Liver (tissue), 9 donors: ENCODE data around the gene CA10. TPM values are rescaled to one million over a fixed set of nuclear protein-coding genes. Genes with fewer than 3 reads are reported as not detected.

Experiments
- DNase-seq: peaks from one replicate; pipeline ENCODE4 v3.0.0-alpha.2; 2017; ENCODE audit warnings: low spot score
- H3K27ac ChIP-seq, 2 donors: one replicate each; pipeline ENCODE4 v1.7.0; 2013; ENCODE audit warnings: inconsistent platforms in 2 of 2, low read length in 2 of 2, control low read depth in 1 of 2, low read depth in 1 of 2, mild to moderate bottlenecking in 1 of 2
- H3K27me3 ChIP-seq, 4 donors: one replicate each; pipeline versions ENCODE4 v1.6.1 to v1.7.0; 2013; ENCODE audit warnings: low read length in 3 of 4, inconsistent platforms in 1 of 4, mild to moderate bottlenecking in 1 of 4, moderate library complexity in 1 of 4; ENCODE audit not compliant: control insufficient read depth in 4 of 4, insufficient read depth in 4 of 4
- H3K36me3 ChIP-seq, 4 donors: one replicate each; pipeline versions ENCODE4 v1.6.1 to v1.7.0; 2013; ENCODE audit warnings: low read length in 3 of 4, mild to moderate bottlenecking in 3 of 4, low read depth in 1 of 4, moderate library complexity in 1 of 4; ENCODE audit not compliant: control insufficient read depth in 4 of 4, insufficient read depth in 3 of 4
- H3K4me1 ChIP-seq, 4 donors: one replicate each; pipeline versions ENCODE4 v1.6.1 to v1.7.0; 2013; ENCODE audit warnings: low read length in 3 of 4, mild to moderate bottlenecking in 3 of 4, moderate library complexity in 1 of 4; ENCODE audit not compliant: control insufficient read depth in 4 of 4, insufficient read depth in 4 of 4
- H3K4me3 ChIP-seq, 3 donors: one replicate each; pipeline versions ENCODE4 v1.6.1 to v1.7.0; 2013; ENCODE audit warnings: low read length in 3 of 3, control low read depth in 1 of 3, low read depth in 1 of 3, mild to moderate bottlenecking in 1 of 3
- H3K9ac ChIP-seq, 2 donors: one replicate each; pipeline ENCODE4 v1.7.0; 2013; ENCODE audit warnings: low read length in 2 of 2, mild to moderate bottlenecking in 2 of 2, moderate library complexity in 2 of 2, control low read depth in 1 of 2, low read depth in 1 of 2
- H3K9me3 ChIP-seq, 4 donors: one replicate each; pipeline versions ENCODE4 v1.6.1 to v1.7.0; 2013; ENCODE audit warnings: low read length in 3 of 4; ENCODE audit not compliant: control insufficient read depth in 4 of 4
- ATF3 ChIP-seq: IDR thresholded peaks from 2 replicates; pipeline ENCODE4 v1.6.1; 2016; ENCODE audit warnings: antibody characterized with exemption
- CTCF ChIP-seq: fragments of 150-350 bp; IDR thresholded peaks from 2 replicates; pipeline ENCODE4 v1.5.1; 2017; ENCODE audit warnings: improper control_type of control experiment, low read depth, low read length; ENCODE audit not compliant: missing input control
- FOXA1 ChIP-seq: IDR thresholded peaks from 2 replicates; pipeline ENCODE4 v1.6.1; 2016; ENCODE audit warnings: antibody characterized with exemption
- FOXA2 ChIP-seq: IDR thresholded peaks from 2 replicates; pipeline ENCODE4 v1.6.1; 2016; ENCODE audit warnings: antibody characterized with exemption
- HNF4A ChIP-seq, 2 donors: conservative IDR thresholded peaks; 2 replicates each; pipeline ENCODE4 v1.6.1; 2016; ENCODE audit warnings: antibody characterized with exemption in 2 of 2, mild to moderate bottlenecking in 2 of 2
- HNF4G ChIP-seq: IDR thresholded peaks from 2 replicates; pipeline ENCODE4 v1.6.1; 2016; ENCODE audit warnings: antibody characterized with exemption
- JUND ChIP-seq, 2 donors: IDR thresholded peaks; 2 replicates each; pipeline ENCODE4 v1.6.1; 2016; ENCODE audit warnings: antibody characterized with exemption in 2 of 2
- NR2F2 ChIP-seq: IDR thresholded peaks from 2 replicates; pipeline ENCODE4 v1.6.1; 2016; ENCODE audit warnings: antibody characterized with exemption
- RAD21 ChIP-seq, 2 donors: IDR thresholded peaks; 2 replicates each; pipeline ENCODE4 v1.6.1; 2016; ENCODE audit warnings: antibody characterized with exemption in 2 of 2, mild to moderate bottlenecking in 2 of 2
- REST ChIP-seq: IDR thresholded peaks from 2 replicates; pipeline ENCODE4 v1.6.1; 2016; ENCODE audit warnings: antibody characterized with exemption, mild to moderate bottlenecking
- RXRA ChIP-seq, 2 donors: IDR thresholded peaks; 2 replicates each; pipeline ENCODE4 v1.6.1; 2017 to 2018; ENCODE audit warnings: antibody characterized with exemption in 2 of 2, mild to moderate bottlenecking in 1 of 2
- SP1 ChIP-seq: IDR thresholded peaks from 2 replicates; pipeline ENCODE4 v1.6.1; 2018; ENCODE audit warnings: antibody characterized with exemption, mild to moderate bottlenecking
- TAF1 ChIP-seq: conservative IDR thresholded peaks from 2 replicates; pipeline ENCODE4 v1.6.1; 2016; ENCODE audit warnings: antibody characterized with exemption, mild to moderate bottlenecking
- YY1 ChIP-seq: IDR thresholded peaks from 2 replicates; pipeline ENCODE4 v1.6.1; 2016; ENCODE audit warnings: antibody characterized with exemption, mild to moderate bottlenecking
- ZBTB33 ChIP-seq: IDR thresholded peaks from 2 replicates; pipeline ENCODE4 v1.6.1; 2016; ENCODE audit warnings: antibody characterized with exemption
- WGBS: extraction: QIAGEN DNeasy Blood & Tissue Kit; methylation state at CpG from one replicate; pipeline ENCODE4 v1.1.7; 2013; 5-methylcytosine and 5-hydroxymethylcytosine counted together
- polyA plus RNA-seq, 2 donors: library from polyadenylated mRNA; stranded (reverse) in 1 of 2; unstranded in 1 of 2; fragments of 200-250 nt in 1 of 2; fragments of >200 nt in 1 of 2; fragmentation: Nextera tagmentation in 1 of 2; extraction: Ambion mirVana in 1 of 2; gene quantifications; one replicate each; pipeline versions ENCODE4 v1.2.1 to v1.2.3, GENCODE V29; 2013 to 2015
- total RNA-seq, 2 donors: library from RNA; depleted of rRNA; stranded (reverse); fragments of >200 nt; gene quantifications; one replicate each; pipeline ENCODE4 v1.2.3, GENCODE V29; 2014
- TF ChIP-seq, protein P1 (sequence below): IDR thresholded peaks from 2 replicates; pipeline ENCODE4 v1.6.1; 2016; ENCODE audit warnings: antibody characterized with exemption
- donor health status: healthy.
- donor health status: healthy.
- donor health status: healthy.
- donor health status: healthy.
- donor health status: healthy.

Gene CA10
- total and polyA plus RNA-seq, 4 donors: 0.05 TPM; not detected in 3

DNA sequence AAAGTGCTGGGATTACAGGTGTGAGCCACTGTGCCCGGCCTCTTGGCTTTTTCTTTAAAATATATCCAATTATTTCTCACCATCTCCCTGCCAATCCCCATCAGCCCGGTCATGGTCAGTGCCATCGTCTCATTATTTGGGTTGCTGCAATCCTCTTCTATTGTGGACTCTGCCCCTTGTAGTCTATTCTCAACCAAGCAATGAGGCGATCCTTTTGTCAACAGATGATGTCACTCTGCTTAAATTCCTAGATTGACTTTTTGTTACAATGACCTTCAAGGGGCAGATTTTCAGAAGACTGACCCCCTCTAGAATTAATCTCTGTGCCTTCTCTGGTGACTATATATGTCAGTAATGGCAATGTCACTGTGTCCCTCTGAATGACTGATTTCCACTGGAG lies 513.5 kb downstream of the CA10 start:
- H3K9me3 ChIP-seq: no peaks in the 10 kb centered on the region
- H3K9ac ChIP-seq: no peak overlapping the region
- TF ChIP-seq YY1 (no peak), RXRA (IDR thresholded peaks at IDR 0.05) (peak in 1 of 2 donors; percentile 55), TAF1 (no peak), FOXA1 (peak; percentile 10), FOXA2 (peak; percentile 65), JUND (IDR thresholded peaks at IDR 0.05) (peak; percentile 69 to 73), HNF4A (conservative IDR thresholded peaks at IDR 0.05) (peak; percentile 78 to 84), ATF3 (peak; percentile 15), RAD21 (IDR thresholded peaks at IDR 0.05) (no peak), NR2F2 (no peak), HNF4G (peak; percentile 25)
- TF ChIP-seq, protein P1, sequence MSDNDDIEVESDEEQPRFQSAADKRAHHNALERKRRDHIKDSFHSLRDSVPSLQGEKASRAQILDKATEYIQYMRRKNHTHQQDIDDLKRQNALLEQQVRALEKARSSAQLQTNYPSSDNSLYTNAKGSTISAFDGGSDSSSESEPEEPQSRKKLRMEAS: no peak
- no peaks in the 10 kb centered on the region for H3K36me3 ChIP-seq
- H3K4me1 ChIP-seq: peaks cover 0 to 8% (median 4%) of the 10 kb centered on the region in 4 donors
- H3K27me3 ChIP-seq: no peaks in the 10 kb centered on the region
- H3K4me3 ChIP-seq: no peak overlapping the region
- no peak for DNase-seq
- H3K27ac ChIP-seq: no peak overlapping the region
- WGBS: 39% methylated on average over 4 of the region's 4 CpGs

DNA sequence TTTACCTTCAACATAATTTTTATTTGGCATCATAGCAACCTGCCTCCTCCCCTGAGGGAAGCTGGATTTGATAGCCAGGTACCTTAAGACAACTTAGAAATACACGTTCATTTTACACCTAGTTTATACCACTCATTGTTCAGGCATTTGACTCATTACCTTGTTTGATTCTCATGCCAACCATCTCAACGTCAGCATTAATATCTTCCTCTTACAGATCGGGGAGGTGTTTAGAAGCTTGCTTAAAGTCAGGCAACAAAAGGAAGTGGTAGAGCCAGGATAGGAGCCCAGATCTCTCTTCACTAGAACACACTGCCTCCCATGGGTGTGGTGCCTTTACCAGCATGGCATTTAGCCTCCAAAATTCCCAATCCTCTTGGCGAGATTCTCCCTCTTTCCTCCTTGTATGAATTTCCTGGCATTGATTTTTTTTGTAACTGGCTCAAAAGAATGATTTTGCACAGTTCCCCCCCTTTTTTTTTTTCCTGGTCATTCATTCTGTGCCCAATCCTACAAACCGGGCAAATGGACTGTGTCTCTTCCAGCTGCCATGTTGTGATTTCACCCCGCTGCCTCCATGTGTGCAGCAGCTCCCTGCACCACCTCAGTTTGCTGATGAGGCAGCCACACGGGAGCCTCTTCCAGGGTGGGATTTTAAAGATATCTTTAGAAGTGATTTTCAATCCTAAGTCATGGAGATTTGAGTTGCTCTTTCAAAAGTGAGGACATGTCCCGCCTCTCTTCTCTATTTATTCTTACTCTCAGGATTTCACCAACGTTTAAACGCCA lies 514.6 kb downstream of the CA10 start:
- no peak overlapping the region for H3K27ac ChIP-seq
- 89% methylated on average over 10 of the region's 10 CpGs for WGBS
- H3K4me1 ChIP-seq: peaks cover 0 to 8% (median 4%) of the 10 kb centered on the region in 4 donors
- H3K27me3 ChIP-seq: no peaks in the 10 kb centered on the region
- H3K4me3 ChIP-seq: no peak overlapping the region
- no peak for TF ChIP-seq CTCF
- TF ChIP-seq RXRA (IDR thresholded peaks at IDR 0.05): no peak
- TF ChIP-seq ZBTB33: no peak
- TF ChIP-seq FOXA2: no peak
- no peak for TF ChIP-seq TAF1
- TF ChIP-seq FOXA1: no peak
- TF ChIP-seq SP1: no peak
- no peak for TF ChIP-seq HNF4G
- TF ChIP-seq ATF3: no peak
- TF ChIP-seq RAD21 (IDR thresholded peaks at IDR 0.05): no peak
- TF ChIP-seq REST: no peak
- no peak for DNase-seq
- H3K9ac ChIP-seq: no peak overlapping the region
- H3K36me3 ChIP-seq: no peaks in the 10 kb centered on the region
- no peaks in the 10 kb centered on the region for H3K9me3 ChIP-seq
